Mesenteric fat pad (tissue), 1 donor: ENCODE measurements around the gene TUT7. TPM values are rescaled to one million over a fixed set of nuclear protein-coding genes. Genes with fewer than 3 reads are reported as not detected.
A peak's percentile ranks its signal among the peaks of the same experiment; 100 is the strongest.
"Not testable (repeated sequence)": the region's sequence is repeated elsewhere in the genome, so short reads cannot be mapped to it uniquely, and the experiment has no call there.

Source experiments
- DNase-seq: peaks from one replicate; pipeline ENCODE4 v3.0.0-alpha.2; 2020; ENCODE audit warnings: low spot score
- total RNA-seq: library from RNA; stranded (reverse); fragmentation: NEBNext Ultra II Directional; extraction: Animal tissue kit (Norgen Biotek cat#: 25700); gene quantifications from one replicate; pipeline ENCODE4 v1.2.1, GENCODE V29; 2021
- donor health status: DM: yes; HTN: yes; CAD: no.

TUT7 gene
- total RNA-seq, 1 donor from 2014 or later, result 30.2 TPM

GRCh38 chr9:86308687-86309086 is 45.5 kb downstream of the TUT7 start:
- no peak for DNase-seq

DNA sequence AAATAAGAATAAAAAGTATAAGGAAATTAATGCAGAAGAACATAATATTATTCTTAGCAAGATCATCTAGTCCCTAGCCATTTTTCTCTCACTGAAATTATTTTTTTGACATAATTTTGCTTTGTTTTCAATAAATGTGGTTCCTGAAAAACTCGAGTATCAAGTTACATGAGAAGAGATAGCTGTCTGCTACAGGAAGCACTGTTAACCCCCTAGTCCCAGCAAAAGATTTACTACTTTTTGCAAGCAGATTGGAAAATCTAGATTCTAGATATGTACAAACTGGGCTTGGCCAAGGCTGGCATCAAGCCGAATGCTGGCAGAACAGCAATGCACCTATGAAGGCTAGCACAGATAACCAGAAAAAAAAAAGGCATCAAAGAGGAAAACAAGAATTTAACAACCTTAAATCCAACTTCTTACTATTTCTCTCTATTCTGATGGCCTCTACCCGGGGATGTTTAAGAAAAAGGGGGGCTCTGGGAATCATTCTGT is 49.9 kb downstream of the TUT7 start:
- DNase-seq, result no peak

DNA sequence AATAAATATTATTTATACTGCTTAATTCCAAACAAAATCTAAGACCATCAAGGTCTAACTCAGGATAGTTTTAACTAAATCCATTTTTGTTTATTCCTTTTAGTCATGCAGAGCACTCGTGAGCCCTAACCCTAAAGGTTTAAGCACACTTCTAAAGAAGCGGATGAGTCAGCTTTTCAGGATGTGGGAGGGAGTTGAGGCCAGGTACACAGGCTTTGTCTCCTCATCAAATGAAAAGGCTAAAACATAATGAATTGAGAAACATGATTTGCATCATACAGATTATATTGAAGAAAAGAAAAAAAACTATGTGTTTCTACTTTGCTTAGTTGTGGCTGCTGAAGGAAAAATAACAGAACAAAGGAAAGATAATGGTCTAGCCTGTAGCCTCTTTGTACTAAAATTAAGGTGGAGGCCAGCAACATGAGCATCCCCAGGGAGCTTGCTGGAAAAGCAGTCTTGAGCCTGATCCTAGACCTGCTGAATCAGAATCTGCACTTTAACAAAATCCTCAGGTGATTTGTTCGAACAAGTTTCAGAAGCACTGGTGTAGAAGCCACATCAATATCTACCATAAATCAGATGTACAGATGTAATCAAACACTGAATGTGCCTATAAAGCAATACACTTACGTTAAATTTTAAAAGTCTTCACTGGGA is 50.8 kb downstream of the TUT7 start:
- DNase-seq, result no peak

GRCh38 chr9:86301686-86302085 is 52.5 kb downstream of the TUT7 start:
- no peak for DNase-seq

- DNase-seq, result no peak
These were observed 53.5 kb downstream of the TUT7 start for GRCh38 chr9:86300701-86301100.

DNA sequence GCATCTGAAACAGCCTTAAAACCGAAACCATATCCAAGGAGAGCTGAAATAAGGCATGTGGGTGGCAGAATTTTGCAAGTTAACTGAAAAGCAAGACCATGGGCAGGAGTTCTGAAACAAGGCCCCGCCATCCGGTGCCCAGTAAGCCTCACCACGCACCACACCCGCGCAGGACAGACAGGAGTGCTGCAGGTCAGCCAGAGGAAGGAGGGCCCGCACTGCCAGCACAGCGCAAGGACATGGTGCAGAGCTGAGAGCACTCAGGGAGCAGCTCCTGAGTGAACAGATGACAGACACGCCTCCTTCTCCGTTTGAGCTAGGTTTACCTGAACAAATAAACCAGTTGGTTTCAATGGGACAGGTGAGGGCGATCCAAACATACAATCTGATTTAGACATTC is 55.3 kb downstream of the TUT7 start:
- DNase-seq, result no peak

DNA sequence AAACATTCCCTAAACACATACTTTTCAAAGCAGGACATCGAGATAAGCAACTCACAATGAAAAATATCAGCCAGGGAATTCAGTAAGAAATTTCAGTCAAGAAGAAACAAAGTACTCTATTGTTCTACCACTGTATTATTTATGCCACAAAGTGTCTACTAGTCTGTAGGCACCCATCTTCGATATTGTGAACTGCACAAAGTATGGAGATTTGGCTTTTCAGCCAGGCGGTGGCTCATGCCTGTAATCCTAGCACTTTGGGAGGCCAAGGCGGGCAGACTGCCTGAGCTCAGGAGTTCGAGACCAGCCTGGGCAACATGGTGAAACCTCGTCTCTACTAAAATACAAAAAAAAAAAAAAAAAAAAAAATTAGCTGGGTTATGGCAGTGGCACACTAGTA is 63.9 kb downstream of the TUT7 start:
- DNase-seq, result not testable (repeated sequence)

GRCh38 chr9:86288499-86289198 is 65.6 kb downstream of the TUT7 start:
- no peak for DNase-seq

GRCh38 chr9:86287013-86287412 is 67.2 kb downstream of the TUT7 start:
- DNase-seq, result no peak

DNA sequence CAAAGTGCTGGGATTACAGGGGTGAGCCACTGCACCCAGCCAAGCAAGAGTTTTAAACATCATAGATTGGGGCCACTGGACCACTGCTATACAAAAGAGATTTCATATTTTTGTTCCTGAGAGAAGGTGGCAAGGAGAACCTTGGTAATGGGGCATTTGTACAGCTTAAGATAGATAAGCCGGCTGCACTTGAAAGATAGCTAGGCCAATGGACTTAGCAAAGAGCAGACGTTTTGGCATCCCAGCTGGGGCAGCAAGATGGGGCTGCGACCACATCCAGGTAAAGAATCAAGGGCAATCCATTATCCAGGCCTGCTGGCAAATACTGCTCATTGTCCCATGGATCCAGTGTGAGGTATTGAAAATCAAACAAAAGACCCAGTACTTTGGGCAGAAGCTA is 67.9 kb downstream of the TUT7 start:
- DNase-seq, result no peak

- no peak for DNase-seq
These were observed 68.9 kb downstream of the TUT7 start for GRCh38 chr9:86285261-86285660.

DNA sequence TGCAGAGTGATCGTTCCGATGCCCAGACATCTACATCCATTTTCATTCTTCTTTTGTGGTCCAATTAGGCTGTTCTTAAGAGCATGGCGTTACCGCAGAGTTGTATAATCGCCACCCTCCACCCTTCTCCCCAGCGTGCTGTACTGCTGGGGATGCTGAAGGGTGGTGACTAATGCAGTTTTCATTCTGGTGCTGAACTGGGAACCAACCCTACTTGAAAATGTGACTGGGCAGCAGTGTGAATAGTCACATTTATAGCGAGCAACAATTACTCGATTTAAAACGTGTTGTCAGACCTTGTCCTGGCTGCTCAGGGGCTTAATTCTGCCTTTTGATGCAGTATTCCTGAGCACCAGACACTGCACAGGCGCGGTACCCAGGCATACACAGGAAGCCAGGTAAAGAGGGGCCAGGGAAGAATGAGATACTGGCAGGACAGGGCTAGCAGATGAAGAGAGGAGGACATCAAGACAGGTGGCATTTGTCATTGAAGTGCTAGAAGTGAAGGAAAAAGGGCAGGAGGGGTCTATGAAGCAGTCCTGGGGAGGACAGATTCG is 71.2 kb downstream of the TUT7 start:
- no peak for DNase-seq

DNA sequence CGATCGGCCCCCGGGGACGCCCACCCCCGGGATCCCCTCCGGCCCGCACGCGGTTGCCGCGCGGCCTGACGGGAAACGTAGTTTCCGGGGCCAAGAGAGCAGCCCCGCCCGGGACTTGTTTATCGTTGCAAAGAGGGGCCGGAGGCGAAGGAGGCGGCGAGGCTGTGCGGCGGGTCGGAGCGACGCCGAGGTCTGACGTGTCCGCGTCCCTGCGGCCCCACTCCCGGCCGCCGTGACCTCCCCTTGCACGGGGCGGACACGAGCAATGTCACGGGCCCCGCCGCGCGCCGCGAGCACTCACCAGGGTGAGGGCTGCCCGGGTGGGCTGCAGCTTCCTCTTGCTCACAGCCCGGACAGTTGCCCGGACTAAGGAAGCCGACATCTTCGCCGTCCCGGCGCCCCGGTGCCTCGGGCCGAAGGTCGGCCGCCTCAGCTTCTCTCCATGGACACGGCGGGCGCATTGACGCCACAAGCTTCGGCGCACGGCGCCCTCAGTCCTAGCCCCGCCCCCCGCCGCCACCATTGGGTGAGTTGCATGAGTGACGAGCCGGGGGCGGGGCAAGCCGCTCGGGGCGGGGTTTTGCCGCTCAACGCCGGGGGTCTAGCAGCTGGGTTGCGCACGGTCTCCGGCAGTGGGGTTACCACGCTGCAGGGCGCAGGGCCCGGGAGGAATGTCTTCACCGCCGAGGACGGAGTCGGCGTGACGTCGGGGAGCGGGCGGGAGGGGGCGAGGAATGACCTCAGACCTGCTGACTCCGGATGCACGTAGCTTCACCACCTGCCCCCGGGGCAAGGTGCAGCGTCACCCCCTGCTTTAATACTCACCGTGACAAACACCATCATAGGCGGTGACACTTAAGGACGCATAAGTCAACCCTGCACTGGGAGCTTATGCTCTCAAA is 71.9 kb downstream of the TUT7 start, which contains the start of gene ISCA1:
ISCA1 (minus strand) TSS at position 462 of the 902 bp plus-strand sequence; CDS start at position 382, 80 bp downstream.
- DNase-seq, result peak; percentile 99

DNA sequence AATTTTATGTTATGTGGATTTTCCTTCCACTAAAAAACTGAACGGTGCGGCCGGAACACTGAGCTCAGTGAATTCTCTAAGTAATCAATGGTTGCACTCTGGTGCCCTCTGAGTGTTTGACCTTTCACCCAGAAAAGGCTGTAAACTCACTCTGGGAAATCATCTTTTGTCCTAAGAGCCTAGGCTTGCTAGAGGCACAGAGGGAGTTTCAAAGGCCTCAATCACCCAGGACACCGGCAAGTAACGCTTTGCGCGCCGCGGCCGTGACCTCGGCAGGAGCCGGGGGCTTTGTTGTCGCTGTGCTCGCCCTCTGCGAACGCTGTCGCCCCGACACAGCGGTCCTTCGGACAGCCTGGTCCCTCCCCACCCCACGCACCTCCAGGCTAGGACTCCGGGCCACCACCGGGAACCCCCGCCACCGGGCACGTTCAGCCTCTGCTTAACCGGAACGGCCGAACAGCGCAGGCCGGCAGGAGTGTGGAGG is 72.6 kb downstream of the TUT7 start:
- no peak for DNase-seq

GRCh38 chr9:86280580-86280979 is 73.6 kb downstream of the TUT7 start:
- no peak for DNase-seq

GRCh38 chr9:86279839-86280238 is 74.4 kb downstream of the TUT7 start:
- DNase-seq, result no peak

- no peak for DNase-seq
These were observed 77.1 kb downstream of the TUT7 start for GRCh38 chr9:86277072-86277471.

GRCh38 chr9:86275962-86276361 is 78.2 kb downstream of the TUT7 start:
- DNase-seq, result no peak

GRCh38 chr9:86274821-86275643 is 79.2 kb downstream of the TUT7 start:
- no peak for DNase-seq

- DNase-seq, result no peak
These were observed 82.0 kb downstream of the TUT7 start for GRCh38 chr9:86272221-86272620.
